GM12801 (cell line): ENCODE data around the gene ZNF598.

Source experiments
- TF ChIP-seq, protein P1 (sequence below): IDR thresholded peaks from one replicate; pipeline ENCODE4 v1.5.1; 2011; ENCODE audit warnings: control low read depth; ENCODE audit not compliant: insufficient read length; ENCODE audit errors: extremely low read depth

The ZNF598 gene

DNA sequence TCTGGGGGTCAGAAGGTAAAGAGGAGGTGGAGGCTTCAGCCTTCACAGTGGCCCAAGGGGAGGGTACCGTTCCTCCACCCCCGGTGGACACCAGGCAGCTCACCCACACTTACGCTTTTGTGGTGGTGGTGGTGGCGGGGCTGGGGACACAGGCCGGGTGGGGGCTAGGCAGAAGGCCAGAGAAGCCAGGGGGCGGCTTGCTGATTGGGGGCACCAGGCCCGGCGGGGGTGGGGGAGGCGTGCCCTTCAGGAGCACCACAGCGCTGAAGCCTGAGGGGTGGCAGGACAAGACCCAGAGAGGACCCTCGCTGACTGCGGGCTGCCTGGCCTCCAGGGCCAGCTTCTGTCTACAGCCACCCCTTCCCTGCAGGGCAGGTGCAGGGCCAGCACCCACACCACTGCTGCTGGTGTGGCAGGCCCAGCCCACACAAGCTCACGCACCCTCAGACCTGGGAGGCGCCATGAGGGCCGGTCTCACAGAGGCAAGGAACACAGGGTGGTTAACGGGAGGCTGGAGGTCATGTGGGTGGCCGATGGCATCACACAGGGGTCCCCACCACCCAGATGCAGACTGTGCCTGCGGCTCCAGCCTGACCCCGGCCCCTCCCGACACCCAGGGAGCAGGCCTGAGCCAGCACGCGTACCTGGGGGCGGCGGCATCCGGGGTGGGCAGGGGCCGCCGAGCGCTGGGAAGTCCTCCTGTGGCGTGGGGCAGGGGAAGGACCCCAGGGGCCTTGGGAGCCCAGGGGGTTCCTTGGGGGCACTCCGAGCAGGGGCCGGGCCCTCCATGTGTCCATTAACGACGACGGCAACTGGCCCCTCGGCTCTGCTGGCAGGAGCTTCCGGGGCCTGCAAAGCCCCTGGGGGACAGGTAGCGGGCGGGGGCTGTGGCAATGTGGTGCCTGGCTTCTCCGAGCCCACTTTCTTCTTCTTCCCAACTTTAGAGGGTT, 10.5 kb downstream of the ZNF598 start:
- TF ChIP-seq, protein P1, sequence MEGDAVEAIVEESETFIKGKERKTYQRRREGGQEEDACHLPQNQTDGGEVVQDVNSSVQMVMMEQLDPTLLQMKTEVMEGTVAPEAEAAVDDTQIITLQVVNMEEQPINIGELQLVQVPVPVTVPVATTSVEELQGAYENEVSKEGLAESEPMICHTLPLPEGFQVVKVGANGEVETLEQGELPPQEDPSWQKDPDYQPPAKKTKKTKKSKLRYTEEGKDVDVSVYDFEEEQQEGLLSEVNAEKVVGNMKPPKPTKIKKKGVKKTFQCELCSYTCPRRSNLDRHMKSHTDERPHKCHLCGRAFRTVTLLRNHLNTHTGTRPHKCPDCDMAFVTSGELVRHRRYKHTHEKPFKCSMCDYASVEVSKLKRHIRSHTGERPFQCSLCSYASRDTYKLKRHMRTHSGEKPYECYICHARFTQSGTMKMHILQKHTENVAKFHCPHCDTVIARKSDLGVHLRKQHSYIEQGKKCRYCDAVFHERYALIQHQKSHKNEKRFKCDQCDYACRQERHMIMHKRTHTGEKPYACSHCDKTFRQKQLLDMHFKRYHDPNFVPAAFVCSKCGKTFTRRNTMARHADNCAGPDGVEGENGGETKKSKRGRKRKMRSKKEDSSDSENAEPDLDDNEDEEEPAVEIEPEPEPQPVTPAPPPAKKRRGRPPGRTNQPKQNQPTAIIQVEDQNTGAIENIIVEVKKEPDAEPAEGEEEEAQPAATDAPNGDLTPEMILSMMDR = no peak

DNA sequence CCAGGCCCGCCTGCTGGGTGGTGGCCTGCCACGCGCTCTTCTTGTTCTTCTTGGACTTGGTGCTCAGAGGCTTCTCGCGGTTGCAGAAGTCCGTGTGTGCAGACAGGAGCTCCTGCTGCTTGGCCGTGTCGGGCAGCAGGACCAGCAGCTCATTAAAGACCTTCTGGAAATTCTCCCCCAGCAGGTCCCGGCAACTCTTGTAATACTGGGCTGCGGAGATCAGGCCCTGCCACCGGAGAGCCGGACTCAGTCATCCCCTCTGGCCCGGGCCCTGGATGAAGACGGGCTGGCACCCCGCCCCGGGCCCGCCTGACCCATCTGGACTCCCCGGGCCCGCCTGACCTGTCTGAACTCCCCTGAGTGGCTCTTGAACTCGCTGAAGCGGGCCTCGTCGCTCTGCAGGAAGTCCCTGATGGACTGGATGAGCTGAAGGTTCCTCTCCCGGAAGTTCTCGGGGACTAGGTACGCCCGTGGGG, 11.2 kb downstream of the ZNF598 start:
- TF ChIP-seq, protein P1 = no peak

DNA sequence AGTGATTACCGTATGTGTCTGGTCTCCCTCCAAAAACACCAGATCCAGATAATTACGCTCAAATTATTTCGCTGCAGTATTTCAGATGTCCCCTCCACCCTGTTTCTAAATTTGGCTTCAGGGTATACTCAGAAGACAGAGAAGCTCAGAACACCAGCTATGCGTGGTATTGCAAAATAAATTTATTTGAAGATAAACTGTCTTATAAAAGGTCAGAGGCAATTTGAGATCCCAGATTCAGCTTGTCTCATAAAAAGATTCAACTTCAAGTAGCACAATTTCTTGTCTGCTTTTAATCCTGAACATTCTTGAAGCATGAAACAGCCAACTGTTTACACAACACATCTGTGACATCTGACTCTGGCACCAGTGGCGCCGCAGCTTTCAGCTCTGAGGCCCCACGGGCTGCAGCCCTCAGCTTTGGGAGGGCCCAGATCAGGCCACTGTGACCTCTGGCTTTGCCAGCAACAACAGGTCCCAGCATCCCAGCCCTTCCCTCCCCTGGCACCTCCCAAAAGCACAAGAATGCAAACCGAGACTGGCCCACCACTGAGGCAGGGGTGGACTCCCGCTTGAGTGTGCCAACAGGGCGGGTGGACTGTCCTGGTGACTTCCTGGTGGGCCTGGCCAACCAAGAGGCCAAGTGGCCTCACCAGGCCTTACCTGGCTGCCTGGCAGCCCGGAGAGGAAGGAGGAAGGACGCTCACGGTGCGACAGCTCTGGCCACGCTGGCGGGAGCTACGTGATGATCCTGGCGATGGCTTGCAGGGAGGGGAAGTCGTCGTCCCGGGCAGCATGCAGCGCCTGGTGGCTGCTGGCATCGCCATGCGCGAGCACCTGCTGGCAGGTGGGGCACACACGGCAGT, 11.9 kb downstream of the ZNF598 start:
- TF ChIP-seq, protein P1 = no peak

DNA sequence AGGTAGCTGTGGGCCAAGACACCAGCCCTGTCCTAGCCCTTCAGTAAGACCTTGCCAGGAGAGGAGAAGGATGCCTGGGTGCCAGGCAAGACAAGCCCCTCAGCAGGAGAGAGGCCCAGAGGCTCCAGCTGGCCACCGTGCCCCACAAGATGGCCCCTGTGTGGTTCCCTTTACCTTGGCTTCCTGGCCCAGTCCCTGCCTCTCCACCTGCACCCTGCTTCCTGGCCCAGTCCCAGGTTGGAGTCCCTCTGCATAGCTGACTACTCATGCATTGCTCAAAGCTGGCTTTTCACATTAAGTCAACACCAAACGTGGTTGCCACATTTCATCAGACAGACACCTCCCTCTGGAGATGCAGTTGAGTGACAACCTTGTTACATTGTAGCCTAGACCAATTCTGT, 15.9 kb downstream of the ZNF598 start:
- TF ChIP-seq, protein P1 = no peak

DNA sequence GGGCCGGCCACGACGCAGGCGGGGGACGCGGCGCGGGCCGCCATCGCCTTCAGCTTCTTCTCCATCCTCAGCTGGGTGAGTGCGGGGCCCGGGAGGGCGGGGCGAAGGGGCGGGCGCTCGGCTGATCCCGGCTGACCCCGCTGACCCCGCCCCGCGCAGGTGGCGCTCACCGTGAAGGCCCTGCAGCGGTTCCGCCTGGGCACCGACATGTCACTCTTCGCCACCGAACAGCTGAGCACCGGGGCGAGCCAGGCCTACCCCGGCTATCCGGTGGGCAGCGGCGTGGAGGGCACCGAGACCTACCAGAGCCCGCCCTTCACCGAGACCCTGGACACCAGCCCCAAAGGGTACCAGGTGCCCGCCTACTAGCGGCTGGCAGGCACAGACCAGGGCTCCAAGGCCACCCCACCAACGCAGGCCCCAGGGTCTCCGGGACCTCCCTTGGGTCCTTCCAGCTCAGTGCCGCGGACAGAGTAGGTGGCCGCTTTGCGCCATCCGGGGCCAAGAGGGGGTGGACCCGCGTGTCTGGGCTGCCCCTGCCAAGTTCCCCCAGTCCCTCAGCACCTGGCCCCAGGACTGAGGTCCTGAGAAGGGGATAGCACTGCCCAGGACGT, 16.8 kb downstream of the ZNF598 start:
- TF ChIP-seq, protein P1 = no peak

DNA sequence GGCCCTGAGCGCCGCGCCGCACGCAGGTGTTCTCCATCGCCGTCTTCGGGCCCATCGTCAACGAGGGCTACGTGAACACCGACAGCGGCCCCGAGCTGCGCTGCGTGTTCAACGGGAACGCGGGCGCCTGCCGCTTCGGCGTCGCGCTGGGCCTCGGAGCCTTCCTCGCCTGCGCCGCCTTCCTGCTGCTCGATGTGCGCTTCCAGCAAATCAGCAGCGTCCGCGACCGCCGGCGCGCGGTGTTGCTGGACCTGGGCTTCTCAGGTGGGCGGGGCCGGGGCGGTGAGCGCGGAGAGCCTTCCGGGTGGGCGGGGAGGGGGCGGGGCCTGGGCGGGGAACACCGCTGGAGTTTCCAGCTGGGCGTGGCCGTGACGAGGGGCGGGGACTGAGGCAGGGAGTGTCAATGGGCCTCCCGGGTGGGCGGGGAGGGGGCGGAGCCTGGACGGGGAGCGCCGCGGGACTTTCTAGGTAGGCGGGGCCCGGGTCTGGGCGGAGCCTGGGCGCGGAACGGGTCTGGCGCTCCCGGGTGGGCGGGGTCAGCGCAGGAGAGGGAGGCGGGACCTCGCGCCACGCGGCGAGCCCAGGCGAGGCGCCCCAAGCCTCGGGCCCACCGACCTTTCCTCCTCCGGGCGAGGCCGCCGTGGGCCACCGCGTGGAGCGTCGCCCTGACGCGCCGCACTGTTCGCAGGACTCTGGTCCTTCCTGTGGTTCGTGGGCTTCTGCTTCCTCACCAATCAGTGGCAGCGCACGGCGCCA, 17.5 kb downstream of the ZNF598 start:
- TF ChIP-seq, protein P1 = no peak

DNA sequence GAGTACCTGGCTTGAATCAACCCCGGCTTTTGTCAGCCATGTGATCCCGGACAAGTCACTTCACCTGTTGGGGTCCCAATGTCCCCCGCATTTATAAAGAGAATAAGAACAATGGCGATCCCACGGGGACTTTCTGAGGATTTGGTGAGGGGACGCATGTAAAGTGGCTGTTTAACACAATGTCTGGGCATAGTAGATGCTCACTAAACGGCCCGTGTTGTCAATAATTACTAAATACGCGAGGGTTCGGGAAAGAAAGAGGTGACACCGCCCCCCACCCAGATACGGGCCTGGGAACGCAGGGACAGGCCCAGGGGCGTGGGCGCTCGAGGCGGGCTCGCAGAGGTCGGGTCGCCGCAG, 18.1 kb downstream of the ZNF598 start:
- TF ChIP-seq, protein P1 = no peak
